Epidermal melanocyte (primary cell): ENCODE results near the gene FKBP14.
"Not testable (repeated sequence)": the region's sequence is repeated elsewhere in the genome, so short reads cannot be mapped to it uniquely, and the experiment has no call there.

Experiments
- DNase-seq: peaks from one replicate; pipeline ENCODE4 v3.0.0; 2011; ENCODE audit warnings: low spot score; ENCODE audit not compliant: insufficient read length

The FKBP14 gene

DNA sequence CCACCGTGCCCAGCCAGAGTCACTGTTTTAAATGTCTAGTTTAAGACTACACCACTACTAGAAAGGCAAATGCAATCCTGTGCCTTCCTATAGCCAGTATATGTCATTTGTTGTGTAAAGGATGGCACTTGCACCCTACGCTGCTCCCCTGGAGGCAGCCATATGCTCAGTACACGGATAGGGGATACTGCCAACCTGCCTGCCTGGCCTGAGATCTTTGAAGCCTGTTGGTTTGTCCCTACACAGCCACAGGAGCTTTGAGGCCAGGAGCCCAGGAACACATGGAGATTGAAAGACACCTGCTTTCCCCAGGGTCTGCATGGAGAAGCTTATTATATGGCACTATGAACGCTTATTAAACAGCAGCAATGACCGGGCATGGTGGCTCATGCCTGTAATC lies 34.6 kb downstream of the FKBP14 start:
- no peak for DNase-seq

DNA sequence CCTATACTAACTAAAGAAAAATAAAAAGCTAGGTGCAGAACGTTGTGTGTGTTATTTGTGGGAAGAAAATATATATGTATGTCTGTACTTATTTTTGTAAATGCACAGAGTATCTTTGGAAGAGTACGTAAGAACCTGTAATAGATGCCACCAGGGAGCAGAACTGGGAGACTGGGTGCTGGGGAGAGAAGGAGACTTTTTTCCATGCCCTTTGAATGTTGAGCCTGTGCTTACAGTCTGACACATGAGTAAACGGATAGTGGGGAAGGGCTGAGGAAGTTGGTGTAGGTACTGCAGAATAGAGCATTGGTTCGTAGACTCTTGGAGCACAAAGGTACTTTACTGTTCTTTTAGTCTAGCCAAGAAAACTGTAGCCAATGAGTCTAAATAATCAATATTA lies 35.6 kb downstream of the FKBP14 start:
- no peak for DNase-seq

DNA sequence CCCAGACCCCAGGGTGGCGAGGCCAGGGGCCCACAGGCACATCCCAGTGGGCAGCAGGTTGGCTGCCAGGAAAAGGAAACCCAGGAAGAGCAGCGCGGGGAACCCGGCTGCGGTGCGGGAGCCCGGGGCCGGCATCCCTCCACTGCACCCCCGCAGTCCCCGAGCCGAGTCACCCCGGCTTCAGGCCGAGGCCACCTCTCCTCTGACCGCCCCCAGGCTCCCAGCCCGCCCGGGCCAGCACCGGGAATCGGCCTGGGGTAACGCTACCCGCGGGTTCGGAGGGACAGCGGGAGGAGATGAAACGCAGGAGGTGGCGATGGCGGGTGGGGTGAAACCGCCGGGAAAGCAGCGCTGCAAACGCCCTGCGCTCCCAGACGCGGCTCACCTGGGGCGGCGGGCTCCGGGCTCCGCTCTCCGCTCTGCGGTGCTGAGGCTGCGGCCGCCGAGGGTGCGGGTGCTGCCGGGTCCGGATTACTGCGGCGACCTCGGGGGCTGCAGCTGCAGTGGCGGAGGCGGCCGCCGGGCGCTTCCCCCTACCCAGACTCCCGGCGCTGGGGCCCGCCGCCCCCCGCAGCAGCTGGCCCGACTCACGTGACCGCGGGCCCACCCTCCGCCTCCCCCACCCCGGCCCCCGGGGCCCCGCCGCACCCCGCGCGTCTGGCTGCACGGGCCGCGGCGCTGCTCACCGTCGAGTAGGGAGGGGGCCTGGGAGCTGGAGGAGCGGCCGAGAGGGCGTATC lies 37.1 kb downstream of the FKBP14 start, which contains the start of gene SCRN1:
Gene SCRN1 (minus strand): TSS at position 545 of the 739 bp plus-strand sequence. CDS start 20,734 bp downstream, outside the sequence.
- DNase-seq = no peak

DNA sequence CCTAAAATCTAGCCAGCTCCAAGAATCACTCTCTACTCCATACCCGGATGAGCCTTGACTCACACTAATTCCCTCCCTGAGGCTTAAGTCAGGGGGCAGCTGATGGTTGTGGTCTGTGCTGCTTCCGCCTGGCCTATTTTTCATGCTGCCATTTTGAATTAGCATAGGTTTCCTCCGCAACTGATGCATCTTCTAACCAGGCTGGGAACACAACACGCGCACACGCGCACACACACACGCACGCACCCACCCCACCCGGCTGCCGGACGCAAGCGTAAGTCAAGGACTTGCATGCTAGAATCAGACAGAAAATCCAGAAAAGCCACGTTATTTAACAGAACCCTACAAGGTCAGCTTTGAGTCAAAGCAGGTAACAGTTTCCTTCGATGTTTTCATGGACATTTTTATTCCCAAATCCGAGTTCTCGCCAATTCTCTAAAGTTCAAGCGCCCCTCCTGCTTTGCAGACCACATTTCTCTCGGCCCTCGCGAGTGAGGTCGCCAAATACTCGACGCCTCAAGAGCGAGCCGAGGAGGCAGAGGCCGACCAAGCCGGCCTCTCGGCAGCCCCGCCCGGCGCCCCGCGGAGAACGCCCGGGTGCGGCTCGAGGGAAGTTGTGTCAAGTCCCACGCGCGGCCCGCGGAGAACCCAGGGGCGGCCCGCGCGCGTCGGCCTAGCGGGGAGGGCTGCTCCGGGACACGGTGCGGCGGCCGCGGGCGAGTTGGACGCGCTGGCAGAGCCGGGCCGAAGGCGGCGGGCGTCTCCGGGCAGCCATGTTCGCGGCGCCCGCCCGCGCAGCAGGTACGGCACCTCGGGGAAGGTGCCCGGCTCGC lies 37.9 kb downstream of the FKBP14 start:
- DNase-seq = no peak

DNA sequence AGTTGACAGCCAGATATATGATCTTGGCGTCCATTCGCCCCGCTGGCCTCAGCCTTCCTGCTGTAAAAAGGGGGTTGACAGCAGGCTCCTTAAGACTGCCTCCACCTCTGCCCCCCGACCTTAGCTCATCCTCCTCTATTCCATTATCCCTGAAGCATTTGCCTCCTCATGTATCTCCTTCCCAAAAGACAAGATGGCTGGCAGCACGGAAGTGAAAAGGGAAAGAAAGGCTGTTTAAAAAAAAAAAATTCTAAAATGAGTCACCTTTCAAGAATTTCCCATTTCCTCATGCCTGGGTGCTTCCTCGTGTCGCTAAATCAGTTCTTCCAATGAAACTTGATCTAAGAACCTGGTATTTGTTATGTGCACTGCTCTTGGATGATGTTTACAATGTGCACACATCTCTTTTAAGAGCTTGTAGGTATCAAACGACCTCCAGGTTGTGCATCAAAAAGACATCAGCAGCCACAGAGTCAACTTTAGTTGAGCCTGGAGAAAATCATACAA lies 38.6 kb downstream of the FKBP14 start:
- DNase-seq = peak; percentile 62

DNA sequence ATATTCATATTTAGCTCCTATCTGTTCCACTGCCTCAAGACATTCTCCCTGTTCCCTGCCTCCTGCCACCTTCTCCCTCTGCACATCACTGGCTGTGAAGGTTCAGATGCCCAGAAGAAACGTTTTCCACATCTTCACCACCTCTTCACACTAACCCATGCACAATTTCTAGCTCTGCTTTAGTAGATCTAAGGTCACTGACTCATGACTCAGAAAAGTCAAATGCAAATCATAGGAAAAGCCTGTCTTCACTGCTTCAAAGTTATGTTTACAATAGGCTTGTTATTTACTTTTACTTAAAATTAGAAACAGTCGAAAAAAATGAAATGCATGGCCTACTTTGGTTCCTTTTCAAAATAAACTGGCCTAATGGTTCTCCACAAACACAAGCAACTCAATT lies 39.4 kb downstream of the FKBP14 start:
- DNase-seq = no peak

DNA sequence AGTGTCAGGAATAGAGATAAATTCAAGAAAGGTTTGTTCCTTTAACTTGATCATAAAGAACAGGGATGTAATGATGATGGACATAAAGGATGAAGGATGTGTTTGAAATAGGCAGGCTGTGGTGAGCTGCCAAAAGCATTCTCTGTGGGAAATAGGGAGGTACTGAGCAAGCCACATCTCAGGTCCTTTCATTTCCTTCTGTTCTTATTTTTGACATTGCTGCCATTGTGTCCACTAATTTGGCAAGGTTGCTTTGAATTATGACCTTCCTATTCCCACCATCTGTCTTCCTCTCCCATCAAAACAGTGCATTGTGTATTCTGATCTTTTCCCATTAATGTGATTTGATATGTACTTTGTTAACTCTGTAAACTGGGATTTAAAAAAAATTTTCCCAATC lies 46.4 kb downstream of the FKBP14 start:
- DNase-seq = no peak

DNA sequence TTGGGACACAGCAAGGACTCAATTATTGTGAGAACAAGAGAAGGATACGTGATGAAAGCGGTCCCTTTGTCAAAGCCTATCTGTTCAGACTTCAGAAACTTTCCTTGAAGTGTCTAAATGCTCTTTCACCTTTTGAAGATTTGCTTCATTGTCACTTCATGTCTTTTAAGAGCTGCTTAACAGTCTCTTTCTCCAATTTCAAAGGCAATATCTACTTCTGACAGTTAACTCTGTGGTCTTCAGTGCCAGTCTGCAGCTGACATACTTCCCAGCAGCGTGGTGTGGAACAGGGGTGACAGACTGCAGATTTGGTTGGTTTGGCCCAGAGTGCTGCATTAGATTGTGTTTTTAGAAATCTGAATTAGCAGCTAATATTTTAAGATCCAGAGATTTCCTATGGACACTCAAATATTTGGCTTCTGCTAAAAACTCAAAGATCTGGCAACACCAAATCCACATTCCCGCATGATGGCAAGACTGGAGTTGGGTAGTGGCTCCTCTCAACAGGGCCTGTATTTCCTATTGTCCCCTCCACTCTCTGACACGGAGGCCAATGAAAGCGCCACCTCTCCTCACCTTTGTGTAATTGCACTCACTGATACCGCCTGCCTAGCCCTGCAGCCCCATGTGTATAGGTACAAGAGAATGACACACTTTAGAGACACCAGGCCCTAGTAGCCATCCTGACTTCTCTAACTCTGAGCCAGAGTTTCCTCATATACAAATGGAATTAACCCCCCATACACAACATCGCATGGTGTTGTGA lies 48.4 kb downstream of the FKBP14 start:
- no peak for DNase-seq

DNA sequence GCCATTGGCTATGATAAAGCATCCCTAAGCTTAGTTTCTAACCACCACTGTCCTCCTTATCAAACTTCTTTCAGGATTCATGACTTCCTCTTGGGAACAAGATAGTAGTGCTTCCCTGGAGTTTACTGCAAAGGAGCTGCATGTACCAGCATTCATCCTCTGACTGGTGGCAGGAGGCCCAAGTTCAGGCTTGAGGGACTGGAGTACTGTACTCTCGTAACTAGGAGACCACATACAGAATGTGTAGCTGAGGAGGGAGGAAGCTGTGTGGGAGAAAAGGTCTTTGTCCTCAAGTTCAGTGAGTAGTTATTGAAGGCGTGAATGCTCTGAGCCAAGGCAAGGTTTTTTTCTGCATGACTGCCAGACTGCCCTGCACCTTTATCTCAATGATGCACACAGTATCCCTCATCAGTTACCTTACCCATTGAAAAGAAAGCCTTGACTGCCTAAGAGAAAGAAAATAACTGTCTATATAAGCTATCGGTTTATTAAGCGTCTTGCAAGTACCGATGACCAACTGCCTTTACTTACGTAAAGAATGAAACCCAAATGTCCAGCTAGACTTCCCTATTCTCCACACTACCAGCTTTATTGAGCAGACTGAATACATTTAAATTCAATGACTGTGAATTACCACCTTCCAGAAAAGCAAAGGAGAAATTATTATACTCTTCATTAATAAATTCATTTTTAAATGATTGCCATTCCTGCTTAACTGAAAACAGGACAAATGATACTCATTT lies 49.7 kb downstream of the FKBP14 start:
- no peak for DNase-seq

DNA sequence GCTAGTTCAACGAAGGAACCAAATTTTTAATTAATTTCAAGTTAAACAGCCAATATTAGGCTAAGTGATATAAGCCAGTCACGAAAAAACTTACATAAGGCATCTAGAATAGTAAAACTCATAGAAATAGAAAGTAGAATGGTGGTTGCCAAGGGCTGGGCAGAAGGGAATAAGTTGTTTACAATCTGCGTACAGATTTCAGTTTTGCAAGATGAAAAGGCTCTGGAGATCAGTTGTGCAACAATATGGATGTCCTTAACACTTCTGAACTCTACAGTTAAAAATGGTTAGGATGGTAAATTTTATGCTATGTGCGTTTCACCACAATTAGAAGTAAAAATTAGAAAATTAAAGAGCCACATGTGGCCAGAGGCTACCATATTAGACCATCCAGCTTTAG lies 50.2 kb downstream of the FKBP14 start:
- DNase-seq = no peak

DNA sequence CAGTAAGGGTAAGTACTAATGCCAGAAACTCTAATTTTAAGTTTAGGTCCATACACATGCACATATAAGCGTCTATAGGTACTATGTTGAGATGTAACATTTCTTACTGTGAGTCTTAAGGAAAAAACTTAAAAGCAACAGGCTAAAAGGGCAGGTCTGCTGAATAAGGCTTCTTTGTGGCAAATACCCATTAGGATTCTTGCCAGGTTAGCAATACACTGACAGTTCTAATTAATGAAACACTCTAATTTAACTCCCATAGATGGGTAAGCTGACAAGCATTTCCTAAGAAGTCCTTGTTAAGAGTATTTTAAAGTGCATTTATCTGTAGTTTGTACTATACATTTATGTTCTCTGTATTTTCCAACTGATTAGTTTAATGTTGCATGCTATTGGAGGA lies 50.9 kb downstream of the FKBP14 start:
- DNase-seq = no peak

DNA sequence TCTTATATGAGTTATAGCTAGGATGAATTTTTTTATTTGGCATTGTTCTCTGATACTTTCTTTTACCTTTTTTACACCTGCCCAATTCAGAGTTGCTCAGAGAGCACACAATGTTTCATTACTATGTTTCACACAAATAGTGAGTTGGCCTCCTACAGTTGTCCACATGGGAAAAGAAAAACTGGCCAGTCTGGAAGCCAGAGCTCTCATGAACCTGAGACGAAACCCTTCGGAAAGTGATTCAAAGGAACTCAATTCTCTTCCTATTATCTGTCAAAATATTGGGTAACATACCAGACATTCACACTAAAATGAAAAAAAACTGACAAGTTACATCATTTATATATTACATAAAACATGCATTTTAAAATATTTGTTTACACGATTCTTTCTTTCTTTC lies 52.2 kb downstream of the FKBP14 start:
- no peak for DNase-seq

DNA sequence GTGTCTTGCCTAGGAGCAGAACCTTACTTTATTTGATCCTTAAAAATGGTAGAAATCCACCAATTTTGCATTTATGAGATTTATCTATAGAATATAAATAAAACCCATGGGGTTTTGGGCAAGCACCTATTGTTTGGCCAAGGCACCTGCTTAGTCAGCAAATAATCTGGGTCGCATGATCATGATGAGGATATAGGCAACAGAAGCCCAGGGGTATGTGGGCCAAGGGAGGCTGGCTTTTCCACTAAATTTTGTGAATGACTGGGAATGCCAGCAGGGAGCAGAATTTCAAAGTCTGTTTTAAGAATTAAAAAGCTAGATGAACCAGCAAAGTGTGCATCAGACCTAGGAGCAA lies 54.2 kb downstream of the FKBP14 start:
- no peak for DNase-seq

DNA sequence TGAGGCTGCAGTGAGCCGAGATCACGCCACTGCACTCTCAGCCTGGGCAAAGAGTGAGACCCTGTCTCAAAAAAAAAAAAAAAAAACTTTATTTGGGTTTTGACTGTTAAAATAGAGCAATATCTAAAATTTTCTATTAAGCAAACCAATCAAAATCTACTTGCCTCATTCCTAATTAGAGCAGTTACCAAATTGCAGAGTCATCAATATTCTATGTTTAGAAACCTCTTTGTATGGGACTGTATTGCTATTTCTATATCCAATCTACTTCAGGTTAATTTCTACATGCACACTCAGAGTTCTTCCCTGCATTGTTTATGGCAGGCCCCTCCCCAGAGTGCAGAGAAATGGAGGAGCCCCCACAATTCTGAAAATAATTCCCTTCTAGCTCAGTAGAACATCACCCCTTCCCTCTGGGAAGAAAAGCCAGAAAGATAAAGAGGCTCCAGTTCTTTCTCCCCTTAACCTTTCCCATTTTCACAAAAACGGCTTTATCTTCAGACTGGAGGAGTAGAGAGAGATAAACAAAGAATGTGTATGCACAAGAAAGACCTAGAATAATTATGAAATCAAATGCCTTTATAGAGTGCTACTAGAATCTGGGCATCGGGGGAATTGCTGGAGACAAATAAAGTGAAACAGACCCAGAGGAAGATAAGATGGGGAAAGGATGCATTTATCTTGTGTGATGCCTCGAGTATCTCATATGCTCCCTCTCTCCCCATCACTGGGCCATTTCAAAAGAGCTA lies 54.8 kb downstream of the FKBP14 start:
- no peak for DNase-seq

DNA sequence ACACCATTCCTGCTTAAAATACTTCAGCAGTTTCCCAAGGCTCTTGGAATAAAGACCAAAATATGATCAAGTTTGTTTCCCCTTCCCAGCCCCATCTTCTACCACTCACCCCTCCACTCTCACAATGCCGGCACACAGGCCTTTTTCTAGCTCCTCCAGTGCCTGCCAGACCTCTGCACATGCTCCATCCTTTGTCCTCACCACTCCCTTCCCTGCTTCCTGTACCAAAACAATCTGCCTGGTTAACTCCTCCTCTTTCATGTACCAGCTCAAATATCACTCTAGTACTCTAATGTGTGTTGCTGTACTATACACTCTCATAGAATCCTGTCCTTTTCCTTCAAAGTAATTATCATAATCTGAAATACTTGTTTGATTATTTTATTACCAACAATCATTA lies 56.3 kb downstream of the FKBP14 start:
- DNase-seq = no peak

DNA sequence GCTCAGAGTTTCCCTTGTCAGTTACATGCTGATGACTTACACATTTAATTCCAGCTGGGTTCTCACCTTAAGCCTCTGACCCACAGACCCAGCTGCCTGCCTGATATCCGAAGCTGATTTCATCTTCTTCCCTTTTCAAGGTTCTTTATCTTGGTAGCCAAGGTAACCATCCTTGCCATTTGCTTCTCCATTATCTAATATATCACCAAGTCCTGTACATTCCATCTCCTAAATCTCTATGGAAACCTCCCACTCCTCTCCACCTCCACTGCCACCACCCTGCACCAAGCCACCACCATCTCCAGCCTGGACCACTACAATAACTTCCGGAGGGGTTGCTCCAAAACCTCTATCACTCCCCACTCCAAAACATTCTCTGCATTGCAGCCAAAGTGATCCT lies 56.8 kb downstream of the FKBP14 start:
- DNase-seq = no peak

DNA sequence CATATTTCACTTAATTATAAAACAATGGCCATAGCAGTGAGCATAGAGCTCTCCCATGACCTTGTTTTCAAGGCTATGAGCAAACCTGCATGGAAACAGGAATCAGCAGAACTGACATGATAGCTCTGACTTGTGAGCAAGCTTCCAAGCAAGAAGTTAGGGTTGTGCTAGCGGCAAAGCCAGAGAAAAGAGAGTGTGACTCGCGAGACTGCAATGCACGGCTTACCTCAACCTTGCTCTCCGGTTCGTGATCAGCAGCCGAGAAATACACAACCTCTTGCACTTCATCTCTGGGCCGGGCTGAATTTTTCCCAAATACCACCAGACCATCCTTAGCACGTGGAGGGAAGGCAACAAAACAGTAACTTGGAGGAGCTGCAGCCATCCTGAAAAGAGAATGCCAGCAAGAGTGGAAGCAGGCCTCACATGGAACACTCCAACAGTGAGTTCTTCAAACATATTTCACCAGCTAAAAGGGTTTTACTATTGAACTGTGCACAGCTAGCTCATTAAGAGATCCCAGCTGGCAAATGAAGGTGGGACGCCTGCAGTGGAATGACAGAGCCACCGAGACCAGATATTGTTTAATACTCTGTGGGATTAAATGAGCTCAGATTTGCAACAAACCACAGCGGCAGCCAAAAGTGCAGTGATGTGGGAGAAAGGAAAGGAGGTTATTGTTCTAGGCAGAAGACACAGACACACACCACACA lies 57.7 kb downstream of the FKBP14 start:
- DNase-seq = no peak

DNA sequence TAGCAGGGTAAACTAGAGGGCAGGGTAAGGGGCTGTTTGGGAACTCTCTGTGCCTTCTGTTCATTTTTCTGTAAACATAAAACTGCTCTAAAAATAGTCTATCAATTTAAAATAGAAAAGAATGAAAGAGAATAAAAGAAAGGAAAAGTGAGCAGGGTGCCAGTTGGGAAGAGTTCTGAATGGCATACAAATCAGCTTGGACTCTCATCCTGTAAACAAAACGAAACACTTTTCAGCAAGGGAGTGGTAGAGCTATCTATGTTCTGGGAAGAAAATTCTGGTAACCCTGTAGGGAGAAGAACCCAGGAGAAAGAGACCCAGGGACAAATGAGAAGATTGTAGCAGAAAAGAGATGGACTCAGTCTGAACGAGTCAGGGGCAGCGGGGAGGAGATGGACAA lies 61.5 kb downstream of the FKBP14 start:
- DNase-seq = no peak

DNA sequence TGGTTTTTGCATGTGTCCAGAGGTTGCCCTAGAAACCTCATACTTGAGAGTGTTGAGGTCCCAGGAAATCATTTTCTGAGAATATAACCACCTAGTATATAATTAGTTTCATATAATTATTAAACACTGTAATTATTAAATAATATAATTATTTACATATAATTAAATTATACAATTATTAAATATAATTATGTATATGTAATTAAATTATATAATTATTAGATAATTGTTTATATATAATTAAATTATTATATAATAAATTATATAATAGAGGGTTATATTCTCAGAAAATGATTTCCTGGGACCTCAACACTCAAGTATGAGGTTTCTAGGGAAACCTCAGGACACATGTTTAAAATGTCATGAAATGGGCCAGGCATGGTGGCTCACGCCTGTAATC lies 64.5 kb downstream of the FKBP14 start:
- DNase-seq = no peak

DNA sequence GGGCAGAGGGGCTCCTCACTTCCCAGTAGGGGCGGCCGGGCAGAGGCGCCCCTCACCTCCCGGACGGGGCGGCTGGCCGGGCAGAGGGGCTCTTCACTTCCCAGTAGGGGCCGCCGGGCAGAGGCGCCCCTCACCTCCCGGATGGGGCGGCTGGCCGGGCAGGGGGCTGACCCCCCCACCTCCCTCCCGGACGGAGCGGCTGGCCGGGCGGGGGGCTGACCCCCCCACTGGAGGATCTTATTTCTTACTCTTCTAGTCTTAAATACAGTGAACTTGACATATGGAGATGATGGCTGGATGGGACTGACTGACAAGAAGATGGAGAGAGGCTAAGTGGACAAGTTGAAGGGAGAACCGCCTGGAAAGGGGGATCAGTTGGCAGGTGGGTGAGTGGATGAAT lies 64.9 kb downstream of the FKBP14 start:
- not testable (repeated sequence) for DNase-seq
